ENCODE results near the gene UBQLN3.

UBQLN3 gene

DNA sequence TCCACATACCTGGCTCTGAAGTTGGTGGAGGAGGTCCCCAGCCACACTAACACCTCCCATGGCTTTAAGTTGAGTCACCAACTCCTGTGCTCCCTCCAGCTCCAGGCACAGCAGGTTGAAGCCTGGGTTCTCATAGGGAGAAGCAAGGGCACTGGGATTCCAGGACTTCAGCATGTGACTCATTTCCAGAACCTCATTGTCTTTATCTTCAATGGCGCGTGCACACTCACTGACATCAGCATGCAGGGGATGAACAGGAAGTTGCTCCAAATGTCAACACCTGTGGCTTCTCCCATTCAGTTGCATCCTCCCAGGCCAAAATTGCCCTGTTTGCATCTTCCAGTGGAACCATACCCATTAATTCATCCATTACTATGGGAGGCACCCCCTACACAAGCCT, 12.6 kb upstream of the UBQLN3 start:
- DNase-seq = no peak
- H3K36me3 Mint-ChIP-seq (ENCODE audit: low read depth) = no peaks in the 10 kb centered on the region
- H3K27ac Mint-ChIP-seq = no peak overlapping the region
- no peaks in the 10 kb centered on the region for H3K27me3 Mint-ChIP-seq
- H3K9me3 Mint-ChIP-seq = no peaks in the 10 kb centered on the region
- H3K4me1 Mint-ChIP-seq (ENCODE audit: low read depth) = no peaks in the 10 kb centered on the region
- H3K4me3 Mint-ChIP-seq = no peak overlapping the region

DNA sequence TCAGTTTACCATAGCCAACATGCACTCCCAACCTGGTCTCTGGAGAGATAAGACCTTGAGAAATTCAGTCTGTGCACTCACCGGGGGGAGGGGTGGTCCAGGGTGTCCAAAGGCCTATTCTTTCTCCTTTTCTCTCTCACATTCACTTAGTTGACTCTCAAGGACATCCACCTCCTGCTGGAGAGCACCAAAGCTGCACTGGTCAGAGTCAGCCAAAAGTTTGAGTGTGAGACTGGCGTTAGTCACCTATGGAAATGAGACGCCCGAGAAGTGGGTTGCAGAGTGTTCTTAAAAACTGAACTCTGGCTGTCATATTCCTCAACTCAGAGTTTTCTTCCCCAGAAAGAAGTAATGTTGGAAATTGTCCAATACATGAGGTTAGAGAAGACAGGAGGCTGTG, 11.8 kb upstream of the UBQLN3 start:
- DNase-seq = no peak
- no peak overlapping the region for H3K27ac Mint-ChIP-seq
- no peaks in the 10 kb centered on the region for H3K36me3 Mint-ChIP-seq (ENCODE audit: low read depth)
- H3K4me3 Mint-ChIP-seq = no peak overlapping the region
- no peaks in the 10 kb centered on the region for H3K4me1 Mint-ChIP-seq (ENCODE audit: low read depth)
- H3K9me3 Mint-ChIP-seq = no peaks in the 10 kb centered on the region
- H3K27me3 Mint-ChIP-seq = no peaks in the 10 kb centered on the region

DNA sequence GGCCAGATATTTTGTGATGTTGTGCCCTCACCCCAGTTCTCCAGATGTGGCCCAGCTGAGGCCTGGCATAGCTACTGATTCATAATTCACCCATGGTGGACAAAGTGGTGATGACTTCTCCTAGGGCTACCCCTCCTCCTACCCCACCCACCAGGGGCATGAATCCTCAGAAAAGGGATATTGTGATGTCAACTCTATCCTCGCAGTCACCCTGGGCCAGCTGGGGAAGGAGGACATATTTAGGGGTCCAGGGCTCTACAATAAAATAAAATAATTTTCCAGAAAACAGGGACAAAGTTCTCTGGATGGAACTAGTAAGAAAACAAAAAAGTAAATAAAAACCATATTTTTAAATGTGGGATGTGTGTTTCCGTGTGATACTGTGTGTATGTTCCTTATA, 6.8 kb upstream of the UBQLN3 start, which contains the start of gene UBQLNL:
Gene UBQLNL, minus strand, starts transcription at position 101 of the 400 bp plus-strand sequence. CDS start 258 bp downstream, outside the sequence.
- H3K9me3 Mint-ChIP-seq = no peaks in the 10 kb centered on the region
- no peak within 1 kb of the TSS for H3K27ac Mint-ChIP-seq
- H3K27me3 Mint-ChIP-seq = no peaks in the 10 kb centered on the region
- no peak within 1 kb of the TSS for H3K4me3 Mint-ChIP-seq
- no peaks in the 10 kb centered on the region for H3K36me3 Mint-ChIP-seq (ENCODE audit: low read depth)
- H3K4me1 Mint-ChIP-seq (ENCODE audit: low read depth) = no peaks in the 10 kb centered on the region
- no peak for DNase-seq

DNA sequence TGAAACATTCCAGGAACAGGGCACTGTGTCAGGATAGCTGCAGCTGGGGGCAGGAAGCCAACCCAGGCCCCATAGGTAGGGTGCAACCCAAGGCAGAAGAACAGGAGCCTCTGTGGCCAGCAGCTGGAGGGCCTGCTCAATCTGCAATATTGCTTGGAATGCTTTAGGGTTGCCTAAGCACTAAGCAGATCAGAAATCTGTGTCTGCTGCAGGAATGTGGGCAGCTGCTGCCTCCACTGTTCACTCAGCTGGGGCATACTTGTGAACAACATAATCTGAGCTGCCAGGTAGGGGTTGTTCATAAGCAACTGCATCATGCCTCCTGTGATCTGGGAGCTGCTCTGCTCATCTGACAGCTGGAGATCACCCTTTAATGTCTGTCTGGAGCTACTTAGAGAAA, 5.1 kb upstream of the UBQLN3 start:
- Mint-ChIP-seq H3K4me3 (no peak overlapping the region), H3K4me1 (ENCODE audit: low read depth) (no peaks in the 10 kb centered on the region), H3K27ac (no peak overlapping the region), H3K9me3 (no peaks in the 10 kb centered on the region), H3K27me3 (no peaks in the 10 kb centered on the region), H3K36me3 (ENCODE audit: low read depth) (no peaks in the 10 kb centered on the region)
- DNase-seq = no peak

DNA sequence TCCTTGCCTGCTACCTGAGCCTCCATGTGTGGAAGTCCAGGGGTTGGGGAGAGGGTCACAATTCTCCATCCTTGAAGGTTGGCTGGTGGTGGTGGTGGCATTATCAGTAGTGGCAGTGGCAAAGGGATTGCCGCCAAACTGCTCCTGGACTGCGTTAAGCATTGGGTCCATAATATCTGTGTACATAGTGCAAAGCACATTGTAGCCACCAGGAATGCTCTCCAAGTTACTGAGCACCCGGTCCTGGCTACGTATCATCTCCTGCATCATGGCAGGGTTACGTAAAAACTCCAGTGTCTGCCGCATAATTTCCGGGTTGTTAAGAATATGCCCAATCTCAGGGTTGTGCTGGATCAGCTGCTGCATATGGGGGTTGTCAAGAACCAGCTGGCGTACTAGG, 1.2 kb downstream of the UBQLN3 start:
- DNase-seq = no peak

DNA sequence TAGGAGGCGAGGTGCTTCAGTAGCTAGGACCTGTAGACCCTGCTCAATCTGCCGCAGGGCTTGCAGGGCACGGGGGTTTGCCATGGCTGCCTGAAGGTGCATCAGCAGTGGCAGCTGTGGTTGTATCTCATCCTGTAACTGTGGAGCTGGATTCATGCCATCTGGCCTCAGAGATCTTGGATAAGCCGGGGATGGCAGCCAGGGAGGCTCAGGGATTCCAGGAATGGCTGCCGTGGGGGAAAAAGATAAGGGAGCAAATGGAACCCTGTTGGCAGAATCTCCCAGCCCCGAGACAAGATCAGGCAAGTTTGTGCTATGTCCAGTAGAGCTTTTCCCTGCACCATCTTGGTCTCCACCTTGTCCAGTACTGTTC, 1.8 kb downstream of the UBQLN3 start:
- DNase-seq = no peak
- H3K27ac Mint-ChIP-seq = no peak overlapping the region
- H3K36me3 Mint-ChIP-seq (ENCODE audit: low read depth) = no peaks in the 10 kb centered on the region
- peaks cover 8% of the 10 kb centered on the region for H3K27me3 Mint-ChIP-seq
- no peak overlapping the region for H3K4me3 Mint-ChIP-seq
- H3K9me3 Mint-ChIP-seq = no peaks in the 10 kb centered on the region
- no peaks in the 10 kb centered on the region for H3K4me1 Mint-ChIP-seq (ENCODE audit: low read depth)

More for the DNA sequence above, 1.2 kb downstream of the UBQLN3 start:
- H3K27me3 Mint-ChIP-seq = peaks cover 8% of the 10 kb centered on the region
- H3K9me3 Mint-ChIP-seq = no peaks in the 10 kb centered on the region
- no peaks in the 10 kb centered on the region for H3K4me1 Mint-ChIP-seq (ENCODE audit: low read depth)
- no peaks in the 10 kb centered on the region for H3K36me3 Mint-ChIP-seq (ENCODE audit: low read depth)
- no peak overlapping the region for H3K27ac Mint-ChIP-seq
- no peak overlapping the region for H3K4me3 Mint-ChIP-seq

DNA sequence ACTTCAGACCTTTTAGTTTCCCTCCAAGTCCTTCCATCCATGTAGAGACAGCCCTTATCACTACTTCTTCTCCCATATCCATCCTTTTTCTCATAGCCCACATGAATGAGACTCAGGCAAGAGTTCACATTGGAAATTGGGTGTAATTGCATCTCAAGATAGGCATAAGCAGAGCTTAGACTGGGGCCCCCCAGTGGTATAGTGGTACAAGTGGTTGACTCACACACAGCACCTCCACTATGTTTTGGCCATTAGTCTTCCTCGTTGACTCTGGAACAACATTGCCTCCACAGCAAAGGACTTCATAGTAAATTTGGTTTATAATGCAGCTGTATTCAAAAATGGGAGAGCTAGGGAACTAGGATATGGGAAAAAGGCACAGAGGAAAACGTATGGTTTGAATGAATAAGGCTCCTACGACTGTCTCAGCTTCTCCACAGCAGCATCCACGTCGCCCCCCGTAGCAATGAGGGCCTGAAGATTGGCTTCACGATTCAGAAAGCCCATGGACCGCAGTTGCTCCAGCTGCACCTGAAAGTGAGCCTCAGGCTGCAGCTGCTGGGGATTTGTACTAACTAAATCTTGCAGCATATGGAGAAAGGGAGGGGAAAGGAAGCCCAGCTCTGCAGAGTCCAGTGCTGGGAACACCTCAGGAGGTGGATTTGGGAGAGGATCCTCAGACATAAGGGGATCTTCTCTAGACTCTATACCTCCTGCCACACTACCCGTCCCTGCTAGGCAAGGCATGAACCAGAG, 2.4 kb downstream of the UBQLN3 start:
- H3K27ac Mint-ChIP-seq = no peak overlapping the region
- no peak overlapping the region for H3K4me3 Mint-ChIP-seq
- DNase-seq = no peak
- no peaks in the 10 kb centered on the region for H3K4me1 Mint-ChIP-seq (ENCODE audit: low read depth)
- H3K36me3 Mint-ChIP-seq (ENCODE audit: low read depth) = no peaks in the 10 kb centered on the region
- H3K9me3 Mint-ChIP-seq = no peaks in the 10 kb centered on the region
- peaks cover 8% of the 10 kb centered on the region for H3K27me3 Mint-ChIP-seq

DNA sequence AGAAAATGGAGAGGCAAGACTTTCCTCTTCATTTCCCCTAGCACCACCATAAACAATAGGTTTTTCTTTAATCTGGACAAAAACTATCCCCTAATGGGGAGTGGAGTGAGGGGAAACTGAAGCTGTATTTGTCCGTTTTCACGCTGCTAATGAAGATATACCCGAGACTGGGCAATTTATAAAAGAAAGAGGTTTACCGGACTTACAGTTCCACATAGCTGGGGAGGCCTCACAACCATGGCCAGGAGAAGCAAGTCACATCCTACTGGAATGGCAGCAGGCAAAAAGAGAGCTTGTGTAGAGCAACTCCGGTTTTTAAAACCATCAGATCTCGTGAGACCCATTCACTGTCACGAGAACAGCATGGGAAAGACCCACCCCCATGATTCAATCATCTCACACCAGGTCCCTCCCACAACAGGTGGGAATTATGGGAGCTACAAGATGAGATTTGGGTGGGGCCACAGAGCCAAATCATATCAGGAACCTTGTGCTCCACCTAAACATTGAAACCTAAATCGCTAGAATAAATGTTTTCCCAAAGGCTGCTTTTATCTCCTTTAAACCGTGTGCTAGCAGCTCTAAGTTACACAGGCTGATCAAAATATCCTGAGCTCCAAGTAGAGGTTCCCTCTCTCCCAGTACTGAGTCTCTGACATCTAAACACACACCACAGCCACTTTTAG, 4.3 kb downstream of the UBQLN3 start:
- Mint-ChIP-seq H3K9me3 (no peaks in the 10 kb centered on the region), H3K36me3 (ENCODE audit: low read depth) (no peaks in the 10 kb centered on the region), H3K27me3 (peaks cover 13% of the 10 kb centered on the region), H3K27ac (no peak overlapping the region), H3K4me1 (ENCODE audit: low read depth) (no peaks in the 10 kb centered on the region), H3K4me3 (no peak overlapping the region)
- no peak for DNase-seq

DNA sequence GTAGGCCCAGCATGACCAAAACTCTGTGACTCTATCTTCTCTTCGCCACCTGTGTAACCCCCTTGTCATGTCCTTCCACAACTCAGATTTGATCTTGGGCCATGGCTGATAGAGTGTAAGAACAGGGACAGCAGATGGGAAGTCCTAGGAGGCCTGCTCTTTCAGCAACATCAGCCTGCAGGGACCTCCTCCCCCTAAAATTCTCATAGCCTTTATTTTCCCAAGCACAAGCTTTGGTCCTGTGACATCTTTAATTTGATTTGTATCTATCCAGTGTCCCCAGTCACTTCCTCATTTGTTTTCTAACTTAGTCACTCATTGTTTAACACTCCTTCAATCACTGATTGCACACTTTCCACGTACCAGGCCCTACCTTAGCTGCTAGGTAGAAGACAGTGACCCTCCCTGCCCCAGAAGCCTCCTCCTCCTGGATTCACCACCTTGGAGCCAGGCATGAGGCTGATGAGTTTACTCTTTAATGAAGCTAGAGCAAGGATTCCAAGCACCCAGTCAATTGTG, 5.3 kb downstream of the UBQLN3 start:
- no peaks in the 10 kb centered on the region for H3K36me3 Mint-ChIP-seq (ENCODE audit: low read depth)
- H3K9me3 Mint-ChIP-seq = no peaks in the 10 kb centered on the region
- no peak for DNase-seq
- H3K27ac Mint-ChIP-seq = no peak overlapping the region
- peaks cover 13% of the 10 kb centered on the region for H3K27me3 Mint-ChIP-seq
- no peak overlapping the region for H3K4me3 Mint-ChIP-seq
- H3K4me1 Mint-ChIP-seq (ENCODE audit: low read depth) = no peaks in the 10 kb centered on the region

DNA sequence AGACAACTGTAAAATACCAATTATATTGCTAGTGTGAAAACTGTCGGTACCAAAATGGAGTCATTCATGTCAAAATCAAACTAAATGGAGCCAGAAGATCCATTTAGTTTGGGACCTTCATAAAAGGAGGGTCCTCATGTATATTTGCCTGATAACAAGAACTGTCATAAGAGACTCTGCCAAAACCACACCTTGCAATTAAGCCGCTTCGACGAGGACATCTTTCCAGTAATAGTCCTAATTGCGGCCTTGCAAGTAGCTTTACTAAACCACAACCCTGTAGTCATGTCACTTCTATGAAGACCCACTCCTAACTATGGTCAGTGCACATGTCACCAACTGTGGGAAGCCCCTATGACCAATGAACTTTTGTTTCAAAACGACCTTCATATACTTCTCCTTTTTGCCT, 9.4 kb downstream of the UBQLN3 start:
- DNase-seq = no peak
- Mint-ChIP-seq H3K4me3 (no peak overlapping the region), H3K27ac (no peak overlapping the region), H3K4me1 (ENCODE audit: low read depth) (no peaks in the 10 kb centered on the region), H3K9me3 (no peaks in the 10 kb centered on the region), H3K27me3 (peaks cover 7% of the 10 kb centered on the region), H3K36me3 (ENCODE audit: low read depth) (no peaks in the 10 kb centered on the region)

DNA sequence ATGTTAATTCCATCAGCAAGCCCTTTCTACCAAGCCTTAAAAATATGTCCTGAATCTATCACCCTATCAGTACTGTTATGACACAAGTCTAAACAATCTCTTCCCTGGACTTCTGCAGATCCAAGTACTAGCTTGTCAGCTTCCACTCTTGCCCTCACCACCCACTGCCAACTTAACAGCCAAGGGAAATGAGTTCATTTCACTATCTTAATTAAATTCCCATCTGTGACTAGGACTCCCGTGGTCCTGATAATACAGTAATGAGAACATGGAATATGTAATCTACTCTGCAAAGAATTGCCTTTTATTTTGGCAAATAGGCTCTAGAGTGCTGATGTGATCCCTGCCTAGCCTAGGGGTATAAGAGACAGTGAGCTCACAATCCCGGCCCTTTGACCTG, 10.1 kb downstream of the UBQLN3 start:
- no peak overlapping the region for H3K4me3 Mint-ChIP-seq
- no peaks in the 10 kb centered on the region for H3K9me3 Mint-ChIP-seq
- no peaks in the 10 kb centered on the region for H3K4me1 Mint-ChIP-seq (ENCODE audit: low read depth)
- H3K27me3 Mint-ChIP-seq = peaks cover 5% of the 10 kb centered on the region
- H3K27ac Mint-ChIP-seq = no peak overlapping the region
- no peaks in the 10 kb centered on the region for H3K36me3 Mint-ChIP-seq (ENCODE audit: low read depth)
- DNase-seq = no peak

DNA sequence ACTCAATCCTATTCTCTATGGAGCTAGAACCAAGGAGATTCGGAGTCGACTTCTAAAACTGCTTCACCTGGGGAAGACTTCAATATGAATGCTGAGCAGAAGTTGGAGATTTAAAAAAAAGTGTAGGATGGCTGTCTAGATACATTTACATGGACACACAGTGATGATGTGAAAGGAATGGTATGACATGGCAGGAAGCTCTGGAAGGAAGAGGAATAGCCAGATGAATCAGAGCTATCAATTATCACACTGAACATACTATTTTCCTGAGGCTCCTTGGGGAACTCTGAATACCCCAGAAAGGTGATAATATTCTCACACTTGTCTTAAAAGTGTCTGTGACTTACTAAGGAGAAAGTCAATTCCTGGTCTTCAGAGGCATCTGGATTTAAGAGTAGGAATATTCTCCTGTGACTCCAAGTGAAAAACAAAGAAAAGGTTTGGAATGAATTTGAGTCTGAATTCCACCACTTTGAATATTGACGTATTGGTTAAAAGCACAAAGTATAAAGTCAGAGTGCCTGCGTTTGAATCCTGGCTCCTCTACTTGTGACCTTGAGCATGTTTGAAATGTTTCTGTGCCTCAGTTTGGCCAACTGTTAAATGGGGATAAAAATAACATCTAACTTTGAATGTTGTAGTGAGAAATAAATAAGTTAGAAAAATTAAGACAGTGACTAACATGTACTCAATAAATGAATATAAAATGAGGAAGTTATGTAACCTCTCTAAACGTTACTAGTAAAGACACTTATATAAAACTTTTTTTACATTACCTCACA, 20.0 kb downstream of the UBQLN3 start:
- H3K27me3 Mint-ChIP-seq = peaks cover 10% of the 10 kb centered on the region
- H3K9me3 Mint-ChIP-seq = no peaks in the 10 kb centered on the region
- peaks cover 3% of the 10 kb centered on the region for H3K4me1 Mint-ChIP-seq (ENCODE audit: low read depth)
- DNase-seq = no peak
- no peak overlapping the region for H3K27ac Mint-ChIP-seq
- no peak overlapping the region for H3K4me3 Mint-ChIP-seq
- H3K36me3 Mint-ChIP-seq (ENCODE audit: low read depth) = no peaks in the 10 kb centered on the region

DNA sequence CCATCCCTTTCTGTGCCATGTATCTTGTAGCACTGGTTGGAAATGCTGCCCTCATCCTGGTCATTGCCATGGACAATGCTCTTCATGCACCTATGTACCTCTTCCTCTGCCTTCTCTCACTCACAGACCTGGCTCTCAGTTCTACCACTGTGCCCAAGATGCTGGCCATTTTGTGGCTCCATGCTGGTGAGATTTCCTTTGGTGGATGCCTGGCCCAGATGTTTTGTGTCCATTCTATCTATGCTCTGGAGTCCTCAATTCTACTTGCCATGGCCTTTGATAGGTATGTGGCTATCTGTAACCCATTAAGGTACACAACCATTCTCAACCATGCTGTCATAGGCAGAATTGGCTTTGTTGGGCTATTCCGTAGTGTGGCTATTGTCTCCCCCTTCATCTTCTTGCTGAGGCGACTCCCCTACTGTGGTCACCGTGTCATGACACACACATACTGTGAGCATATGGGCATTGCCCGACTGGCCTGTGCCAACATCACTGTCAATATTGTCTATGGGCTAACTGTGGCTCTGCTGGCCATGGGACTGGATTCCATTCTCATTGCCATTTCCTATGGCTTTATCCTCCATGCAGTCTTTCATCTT, 20.9 kb downstream of the UBQLN3 start:
- H3K4me3 Mint-ChIP-seq = no peak overlapping the region
- H3K9me3 Mint-ChIP-seq = no peaks in the 10 kb centered on the region
- peaks cover 11% of the 10 kb centered on the region for H3K27me3 Mint-ChIP-seq
- H3K4me1 Mint-ChIP-seq (ENCODE audit: low read depth) = peaks cover 3% of the 10 kb centered on the region
- no peak overlapping the region for H3K27ac Mint-ChIP-seq
- no peaks in the 10 kb centered on the region for H3K36me3 Mint-ChIP-seq (ENCODE audit: low read depth)
- no peak for DNase-seq

DNA sequence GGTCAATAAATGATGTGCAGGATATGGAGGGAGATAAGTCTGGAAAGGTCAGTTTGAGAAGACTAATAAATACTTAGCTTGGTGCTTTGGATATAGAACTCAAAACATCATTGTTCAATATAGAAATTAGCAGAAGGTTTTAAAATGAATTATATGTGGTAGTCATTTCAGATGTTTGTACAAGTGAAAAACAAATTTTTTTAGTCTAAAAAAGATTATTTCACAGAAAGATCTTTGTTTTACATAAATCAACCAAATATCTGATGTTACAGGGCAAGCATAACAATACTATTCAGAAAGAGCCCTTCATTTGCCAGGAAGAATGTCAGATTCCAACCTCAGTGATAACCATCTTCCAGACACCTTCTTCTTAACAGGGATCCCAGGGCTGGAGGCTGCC, 21.4 kb downstream of the UBQLN3 start, which contains the start of gene OR52D1:
Gene OR52D1, plus strand, starts transcription at position 301 of the 400 bp plus-strand sequence. Its CDS starts 22 bp downstream, at position 323.
- no peak within 1 kb of the TSS for H3K27ac Mint-ChIP-seq
- no peak for DNase-seq
- H3K36me3 Mint-ChIP-seq (ENCODE audit: low read depth) = no peaks in the 10 kb centered on the region
- peaks cover 3% of the 10 kb centered on the region for H3K4me1 Mint-ChIP-seq (ENCODE audit: low read depth)
- H3K27me3 Mint-ChIP-seq = peaks cover 14% of the 10 kb centered on the region
- H3K4me3 Mint-ChIP-seq = no peak within 1 kb of the TSS
- H3K9me3 Mint-ChIP-seq = no peaks in the 10 kb centered on the region

Data from activated T-cell treated with anti-CD3 and anti-CD28 coated beads, Interleukin-2, amount 50 U/mL, for 24 hours (primary cell).